K562 (cell line): ENCODE data around the gene PRAMEF11. TPM values are rescaled to one million over a fixed set of nuclear protein-coding genes. Genes with fewer than 3 reads are reported as not detected.

Experiments used
- ATAC-seq: fragments of 200-7000 bp; cut with Tn5 transposase; 3 replicates; pipeline ENCODE4 v1.9.1; 2020; ENCODE audit warnings: moderate library complexity
- BruUV-seq: library from RNA; stranded (reverse); fragments of 400-500 nt; replicated peaks from 2 replicates; lab custom pipeline; 2021; lab: Mats Ljungman, UMichigan
- CTCF ChIA-PET: fragments of 300-600 bp; formaldehyde crosslinking; extraction: SDS; loops from one replicate; lab custom pipeline; 2021; ENCODE audit warnings: low intra/inter-chr PET ratio; lab: Yijun Ruan, JAX
- POLR2A ChIA-PET: fragments of 300-600, 350-650 bp; sonication (Branson Sonifier 250); formaldehyde crosslinking; extraction: SDS; loops from one replicate; lab custom pipeline; 2021; ENCODE audit warnings: antibody characterized with exemption, inconsistent platforms; lab: Yijun Ruan, JAX
- DNase-seq, 4 experiments: peaks; one replicate each; pipeline versions ENCODE4 v3.0.0 to v3.0.0-alpha.2; 2011 to 2018; ENCODE audit warnings: low spot score in 3 of 4, mixed read lengths in 3 of 4; ENCODE audit errors: extremely low read depth in 1 of 4
- FAIRE-seq: peaks from 2 replicates; lab custom pipeline; 2011; peaks lifted over from hg19 to GRCh38; lab: Jason Lieb, UNC
- H2AFZ ChIP-seq: 2 replicates; pipeline ENCODE4 v1.6.0; 2011; ENCODE audit warnings: low read depth, low read length, control low read depth, inconsistent platforms
- H3K27ac ChIP-seq: fragments of 200-600 bp; 3 replicates; pipeline ENCODE4 v1.8.0; 2011; ENCODE audit warnings: low read depth, mild to moderate bottlenecking, control low read depth, inconsistent platforms, low read length, moderate library complexity, mixed read lengths; ENCODE audit errors: extremely low read depth
- H3K27me3 ChIP-seq, 2 experiments: fragments of 300-600 bp in 1 of 2; 2 replicates in 1 of 2; 3 replicates in 1 of 2; pipeline versions ENCODE4 v1.6.0 to v1.8.0; 2011; ENCODE audit warnings: inconsistent platforms in 2 of 2, low read length in 2 of 2, mild to moderate bottlenecking in 1 of 2, mixed read lengths in 1 of 2, moderate library complexity in 1 of 2; ENCODE audit not compliant: control insufficient read depth in 2 of 2, insufficient read depth in 2 of 2
- H3K36me3 ChIP-seq: fragments of 300-600 bp; 3 replicates; pipeline ENCODE4 v1.8.0; 2011; ENCODE audit warnings: mild to moderate bottlenecking, low read length, inconsistent platforms; ENCODE audit not compliant: control insufficient read depth, insufficient read depth
- H3K4me1 ChIP-seq, 2 experiments: fragments of 200-600 bp in 1 of 2; replicated peaks in 1 of 2; 2 replicates in 1 of 2; 3 replicates in 1 of 2; pipeline versions ENCODE4 v1.5.1 to v1.8.0; 2011; ENCODE audit warnings: inconsistent platforms in 2 of 2, low read length in 2 of 2, mild to moderate bottlenecking in 1 of 2, mixed read lengths in 1 of 2, moderate library complexity in 1 of 2; ENCODE audit not compliant: control insufficient read depth in 2 of 2, insufficient read depth in 2 of 2
- H3K4me2 ChIP-seq: 2 replicates; pipeline ENCODE4 v1.6.1; 2011; ENCODE audit warnings: low read length, control low read depth, inconsistent platforms, mixed read lengths; ENCODE audit not compliant: insufficient read depth
- H3K4me3 ChIP-seq: fragments of 200-600 bp; sonication (generic), shearing (Covaris generic); 2 replicates; pipeline ENCODE4 v1.5.1; 2016; ENCODE audit warnings: control low read depth, inconsistent platforms
- H3K79me2 ChIP-seq: fragments of 200-600 bp; 3 replicates; pipeline ENCODE4 v1.8.0; 2011; ENCODE audit warnings: low read length, inconsistent platforms; ENCODE audit not compliant: control insufficient read depth, insufficient read depth
- H3K9ac ChIP-seq, 2 experiments: 2 replicates each; pipeline versions ENCODE4 v1.6.0 to v1.6.1; 2011; ENCODE audit warnings: low read depth in 2 of 2, low read length in 2 of 2, control low read depth in 1 of 2, inconsistent platforms in 1 of 2, mild to moderate bottlenecking in 1 of 2, mixed read lengths in 1 of 2; ENCODE audit not compliant: insufficient read depth in 1 of 2
- H3K9me1 ChIP-seq: one replicate; pipeline ENCODE4 v1.6.0; 2011; ENCODE audit warnings: inconsistent platforms, mild to moderate bottlenecking, low read length, moderate library complexity; ENCODE audit not compliant: control insufficient read depth, insufficient read depth
- H3K9me3 ChIP-seq: replicated peaks from 2 replicates; pipeline ENCODE4 v1.5.1; 2011; ENCODE audit warnings: low read depth, low read length, inconsistent platforms; ENCODE audit not compliant: control insufficient read depth, insufficient read depth
- H4K20me1 ChIP-seq: replicated peaks from 2 replicates; pipeline ENCODE4 v1.6.1; 2011; ENCODE audit warnings: low read length, inconsistent platforms, mixed read lengths; ENCODE audit not compliant: control insufficient read depth, insufficient read depth
- ADNP ChIP-seq: fragments of 200-800 bp; sonication (Bioruptor generic); IDR thresholded peaks from 2 replicates; pipeline ENCODE4 v1.6.1; 2016; ENCODE audit warnings: missing genetic modification characterization, missing compliant biosample characterization
- ARID3B ChIP-seq: fragments of 250-450 bp; sonication (Bioruptor Pico); IDR thresholded peaks from 2 replicates; pipeline ENCODE4 v1.4.0; 2020; ENCODE audit warnings: borderline replicate concordance
- BDP1 ChIP-seq: IDR thresholded peaks from 3 replicates; pipeline ENCODE4 v1.6.1; 2011; ENCODE audit not compliant: insufficient read length, insufficient read depth
- CEBPG ChIP-seq, 3 experiments: fragments of 200-800 bp in 1 of 3; sonication (Bioruptor generic) in 1 of 3; sonication (generic) in 1 of 3; formaldehyde crosslinking in 1 of 3; IDR thresholded peaks in 2 of 3; conservative IDR thresholded peaks in 1 of 3; 2 replicates each; pipeline versions ENCODE4 v1.6.1 to v1.8.0; 2016 to 2022; ENCODE audit warnings: missing compliant biosample characterization in 2 of 3, missing genetic modification characterization in 2 of 3, mild to moderate bottlenecking in 1 of 3, missing genetic modification reagents in 1 of 3
- EP400 ChIP-seq: fragments of 450-650 bp; IDR thresholded peaks from 2 replicates; pipeline ENCODE4 v1.6.1; 2017; ENCODE audit warnings: antibody characterized with exemption, mild to moderate bottlenecking, moderate library complexity
- HMG20A ChIP-seq: fragments of 450-650 bp; formaldehyde crosslinking; conservative IDR thresholded peaks from 2 replicates; pipeline ENCODE4 v1.4.0; 2020; ENCODE audit warnings: mild to moderate bottlenecking, mixed read lengths
- HNRNPUL1 ChIP-seq: fragments of 200-400 bp; formaldehyde crosslinking; IDR thresholded peaks from 2 replicates; pipeline ENCODE4 v1.6.1; 2017; ENCODE audit warnings: low read length
- NFIC ChIP-seq: fragments of 450-650 bp; IDR thresholded peaks from 2 replicates; pipeline ENCODE4 v1.6.1; 2017; ENCODE audit warnings: mild to moderate bottlenecking, inconsistent platforms
- PHF20 ChIP-seq: fragments of 450-650 bp; IDR thresholded peaks from 2 replicates; pipeline ENCODE4 v1.6.1; 2018; ENCODE audit not compliant: partially characterized antibody
- PYGO2 ChIP-seq: fragments of 450-650 bp; IDR thresholded peaks from 2 replicates; pipeline ENCODE4 v1.6.1; 2016; ENCODE audit warnings: mild to moderate bottlenecking, missing genetic modification characterization, moderate library complexity, missing compliant biosample characterization
- TOE1 ChIP-seq, 2 experiments: fragments of 450-650 bp in 1 of 2; sonication (generic) in 1 of 2; formaldehyde crosslinking in 1 of 2; IDR thresholded peaks; 2 replicates each; pipeline versions ENCODE4 v1.7.1 to v1.8.0; 2016 to 2022; ENCODE audit warnings: borderline replicate concordance in 2 of 2, mild to moderate bottlenecking in 2 of 2, antibody characterized with exemption in 1 of 2, inconsistent platforms in 1 of 2, low read depth in 1 of 2, missing genetic modification reagents in 1 of 2, moderate library complexity in 1 of 2
- XRCC5 ChIP-seq: fragments of 200-400 bp; formaldehyde crosslinking; IDR thresholded peaks from 2 replicates; pipeline ENCODE4 v1.6.1; 2017; ENCODE audit warnings: low read depth, mild to moderate bottlenecking, low read length
- ZNF518B ChIP-seq: fragments of 250-450 bp; sonication (Bioruptor Pico); IDR thresholded peaks from 2 replicates; pipeline ENCODE4 v1.5.0; 2021; ENCODE audit warnings: mild to moderate bottlenecking, moderate library complexity
- WGBS: fragments of 100-300 bp; shearing (Covaris generic); methylation state at CpG from one replicate; pipeline ENCODE4 v1.1.6; 2016; ENCODE audit warnings: low coverage, mixed read lengths; ENCODE audit not compliant: insufficient coverage; ENCODE audit errors: missing lambda C conversion rate; 5-methylcytosine and 5-hydroxymethylcytosine counted together
- in situ Hi-C: fragments of 300-500 bp; cut with MboI; formaldehyde crosslinking; loops from 4 replicates; pipeline ENCODE4 v1.15.0; 2018; ENCODE audit warnings: inconsistent platforms, mixed read lengths
- intact Hi-C: fragments of 100-400 bp; cut with micrococcal nuclease; formaldehyde crosslinking; loops from 2 replicates; pipeline ENCODE4 v1.14.2; 2022
- polyA plus RNA-seq, 8 experiments: library from polyadenylated mRNA; depleted of rRNA in 4 of 8; stranded (reverse) in 5 of 8; unstranded in 3 of 8; fragments of >200 nt; fragmentation: Nextera tagmentation in 2 of 8; fragmentation: Illumina TruSeq in 1 of 8; extraction: Ambion mirVana in 2 of 8; extraction: Trizol in 1 of 8; gene quantifications; 2 replicates each; pipeline versions ENCODE4 v1.2.1 to v1.2.3, GENCODE V29; 2011 to 2014; ENCODE audit warnings: inconsistent platforms in 1 of 8, missing spikeins in 1 of 8
- total RNA-seq, 7 experiments: library from RNA; depleted of rRNA in 6 of 7; stranded (reverse); fragments of >200 nt in 6 of 7; fragmentation: Illumina TruSeq in 2 of 7; extraction: Trizol in 2 of 7; gene quantifications; 2 replicates each; pipeline versions ENCODE4 v1.2.1 to v1.2.3, GENCODE V29; 2011 to 2021; ENCODE audit warnings: low replicate concordance in 1 of 7

The PRAMEF11 gene
- total and polyA plus RNA-seq, 9 of the 15 experiments (the other 6 are each of a cell fraction or from before 2014, with no cell fraction given), result not detected

DNA sequence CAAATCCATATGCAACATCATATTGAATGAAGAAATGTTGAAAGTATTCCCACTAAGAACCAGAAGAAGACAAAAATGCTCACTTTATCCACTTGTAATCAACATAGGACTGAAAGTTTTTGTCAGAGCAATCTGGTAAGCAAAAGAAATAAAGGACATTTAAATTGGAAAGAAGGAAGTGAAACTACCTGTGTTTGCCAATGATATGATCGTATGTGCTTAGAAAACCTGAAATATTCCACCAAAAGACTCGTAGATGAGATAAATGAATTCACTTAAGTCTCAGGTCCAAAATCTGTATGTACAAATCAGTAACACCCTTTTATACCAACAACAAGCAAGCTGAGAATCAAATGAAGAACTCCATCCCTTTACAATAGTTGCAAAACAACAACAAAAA is 31.5 kb downstream of the PRAMEF11 start (continued):
- no peak for TF ChIP-seq ZNF518B (CRISPR knock-in tag)
- TF ChIP-seq, all 486 proteins: peak for 0

- BruUV-seq, result no TSS peak
- no peak overlapping the region for H3K27ac ChIP-seq
- no peak for DNase-seq
- H2AFZ ChIP-seq, result no peak overlapping the region
- H3K36me3 ChIP-seq, result no peaks in the 10 kb centered on the region
- ChIA-PET POLR2A (no interaction called here), CTCF (no interaction called here)
- intact Hi-C loops (no loop called here), in situ Hi-C loops (loop anchor here (5.0 kb wide), 1 partner anchor 63 kb away; no protein-coding TSS in a partner anchor)
- no peak for ATAC-seq
- FAIRE-seq, result no peak
- H3K9me3 ChIP-seq, result no peaks in the 10 kb centered on the region
- no peaks in the 10 kb centered on the region for H3K4me1 ChIP-seq
- 0% methylated on average over 4 of the region's 4 CpGs for WGBS
- no peaks in the 10 kb centered on the region for H3K79me2 ChIP-seq
- H3K9ac ChIP-seq, result no peak overlapping the region
- no peaks in the 10 kb centered on the region for H4K20me1 ChIP-seq
- no peaks in the 10 kb centered on the region for H3K9me1 ChIP-seq
- H3K4me2 ChIP-seq, result no peak overlapping the region
- peaks cover 0 to 8% of the 10 kb centered on the region in 2 experiments; a peak in 1 of 5 replicates for H3K27me3 ChIP-seq
- H3K4me3 ChIP-seq, result no peak overlapping the region
- TF ChIP-seq PYGO2 (tag) (no peak), ADNP (tag) (no peak), EP400 (no peak), XRCC5 (no peak), NFIC (no peak), CEBPG (CRISPR knock-in tag; IDR thresholded peaks at IDR 0.05) (no peak), CEBPG (tag; conservative IDR thresholded peaks at IDR 0.05 in 1 of 2, IDR thresholded peaks at IDR 0.05 in 1 of 2) (no peak), BDP1 (no peak), TOE1 (IDR thresholded peaks at IDR 0.05; ENCODE audit: borderline replicate concordance) (no peak), TOE1 (CRISPR knock-in tag; IDR thresholded peaks at IDR 0.05; ENCODE audit: borderline replicate concordance, low read depth) (no peak), ARID3B (no peak), PHF20 (no peak), HNRNPUL1 (no peak), HMG20A (CRISPR knock-in tag) (no peak)
These were observed 32.3 kb downstream of the PRAMEF11 start for GRCh38 chr1:12798911-12799310.
